CD4-positive, alpha-beta T cell (primary cell): ENCODE results near the gene PPIP5K2. TPM values are rescaled to one million over a fixed set of nuclear protein-coding genes. Genes with fewer than 3 reads are reported as not detected.

ENCODE experiments used
- ATAC-seq: fragments of 200-7000 bp; cut with Tn5 transposase; one replicate; pipeline ENCODE4 v1.10.0; 2022; ENCODE audit warnings: mild to moderate bottlenecking; ENCODE audit not compliant: poor library complexity
- CTCF ChIA-PET: fragments of 350-600 bp; sonication (Branson Sonifier 250); formaldehyde crosslinking; loops from one replicate; lab custom pipeline; 2021; ENCODE audit warnings: antibody characterized with exemption, inconsistent platforms; lab: Charles Lee
- POLR2A ChIA-PET: fragments of 350-600 bp; sonication (Branson Sonifier 250); formaldehyde crosslinking; loops from one replicate; lab custom pipeline; 2021; ENCODE audit warnings: antibody characterized with exemption, inconsistent platforms; lab: Charles Lee
- DNase-seq, 14 experiments: peaks; one replicate each; pipeline ENCODE4 v3.0.0-alpha.2; 2013 to 2020; ENCODE audit warnings: mixed read lengths in 2 of 14
- H3K27ac ChIP-seq, 2 donors: one replicate each; pipeline versions ENCODE4 v1.5.1 to v1.7.0; 2013; ENCODE audit warnings: low read length in 2 of 2, low read depth in 1 of 2, mild to moderate bottlenecking in 1 of 2
- H3K27me3 ChIP-seq, 2 experiments: 1 replicate in 1 of 2; 2 replicates in 1 of 2; pipeline versions ENCODE4 v1.6.1 to v1.7.0; 2013; ENCODE audit warnings: low read length in 2 of 2, control low read depth in 1 of 2, mild to moderate bottlenecking in 1 of 2, moderate library complexity in 1 of 2; ENCODE audit not compliant: insufficient read depth in 2 of 2, control insufficient read depth in 1 of 2
- H3K36me3 ChIP-seq: one replicate; pipeline ENCODE4 v1.6.1; 2013; ENCODE audit warnings: low read length, control low read depth; ENCODE audit not compliant: insufficient read depth
- H3K4me1 ChIP-seq: one replicate; pipeline ENCODE4 v1.6.1; 2013; ENCODE audit warnings: low read length, control low read depth; ENCODE audit not compliant: insufficient read depth
- H3K4me3 ChIP-seq: one replicate; pipeline ENCODE4 v1.5.1; 2013; ENCODE audit warnings: mild to moderate bottlenecking, low read length, moderate library complexity
- H3K9me3 ChIP-seq, 2 experiments: 1 replicate in 1 of 2; 2 replicates in 1 of 2; pipeline versions ENCODE4 v1.6.1 to v1.7.0; 2013; ENCODE audit warnings: low read length in 2 of 2, mild to moderate bottlenecking in 2 of 2, control low read depth in 1 of 2, moderate library complexity in 1 of 2; ENCODE audit not compliant: control insufficient read depth in 1 of 2, insufficient read depth in 1 of 2
- H3K27ac Mint-ChIP-seq: one replicate; pipeline ENCODE4 v1.8.0; 2020; ENCODE audit warnings: mixed read lengths
- H3K27me3 Mint-ChIP-seq: one replicate; pipeline ENCODE4 v1.8.0; 2021; ENCODE audit warnings: mixed read lengths
- H3K36me3 Mint-ChIP-seq: one replicate; pipeline ENCODE4 v1.8.0; 2021; ENCODE audit warnings: low read depth, mixed read lengths
- H3K4me1 Mint-ChIP-seq: one replicate; pipeline ENCODE4 v1.8.0; 2021; ENCODE audit warnings: low read depth, mixed read lengths
- H3K4me3 Mint-ChIP-seq: one replicate; pipeline ENCODE4 v1.8.0; 2020; ENCODE audit warnings: mild to moderate bottlenecking, mixed read lengths
- H3K9me3 Mint-ChIP-seq: one replicate; pipeline ENCODE4 v1.8.0; 2020; ENCODE audit warnings: mixed read lengths
- CTCF ChIP-seq: fragments of 200-600 bp; IDR thresholded peaks from one replicate; pipeline ENCODE4 v1.8.0; 2022; ENCODE audit warnings: antibody characterized with exemption, mild to moderate bottlenecking
- intact Hi-C, 2 experiments: fragments of 100-400 bp; cut with DNase I in 1 of 2; cut with micrococcal nuclease in 1 of 2; formaldehyde crosslinking; loops; one replicate each; pipeline versions ENCODE4 v1.15.1 to v1.9.0; 2023 to 2025; cut with DNase I, micrococcal nuclease
- total RNA-seq, 174 experiments: library from RNA in 2 of 174; stranded (reverse) in 2 of 174; gene quantifications; one replicate each; pipeline ENCODE4 v1.2.3 and lab custom pipeline; 2021 to 2026

PPIP5K2 gene
- total RNA-seq, 2 experiments from 2014 or later = 40.4 to 45.6 TPM

GRCh38 chr5:103079796-103080195 is 40.3 kb upstream of the PPIP5K2 start:
- POLR2A ChIA-PET = no interaction called here
- no peaks in the 10 kb centered on the region for H3K27me3 ChIP-seq
- intact Hi-C loops = no loop called here
- ATAC-seq (no peak), DNase-seq (no peak)
- H3K27ac ChIP-seq = no peak overlapping the region
- Mint-ChIP-seq H3K27ac (no peak overlapping the region), H3K27me3 (no peaks in the 10 kb centered on the region), H3K4me1 (no peaks in the 10 kb centered on the region), H3K36me3 (peaks cover 61% of the 10 kb centered on the region), H3K4me3 (no peak overlapping the region), H3K9me3 (peaks cover 40% of the 10 kb centered on the region)
- TF ChIP-seq CTCF = no peak
- no peaks in the 10 kb centered on the region for H3K4me1 ChIP-seq
- CTCF ChIA-PET = no interaction called here
- peaks cover 22 to 87% of the 10 kb centered on the region in 2 experiments for H3K9me3 ChIP-seq
- H3K4me3 ChIP-seq = no peak overlapping the region
- H3K36me3 ChIP-seq = no peaks in the 10 kb centered on the region

- Mint-ChIP-seq H3K36me3 (peaks cover 93% of the 10 kb centered on the region), H3K9me3 (peaks cover 11% of the 10 kb centered on the region), H3K27ac (no peak overlapping the region), H3K27me3 (no peaks in the 10 kb centered on the region), H3K4me1 (no peaks in the 10 kb centered on the region), H3K4me3 (no peak overlapping the region)
- no peaks in the 10 kb centered on the region for H3K27me3 ChIP-seq
- DNase-seq (no peak), ATAC-seq (no peak)
- ChIA-PET CTCF (no interaction called here), POLR2A (no interaction called here)
- no peaks in the 10 kb centered on the region for H3K4me1 ChIP-seq
- H3K36me3 ChIP-seq = peaks cover 27% of the 10 kb centered on the region
- peaks cover 12 to 46% of the 10 kb centered on the region in 2 experiments for H3K9me3 ChIP-seq
- intact Hi-C loops = no loop called here
- H3K4me3 ChIP-seq = no peak overlapping the region
- TF ChIP-seq CTCF = no peak
- no peak overlapping the region for H3K27ac ChIP-seq
These were observed 33.6 kb upstream of the PPIP5K2 start for GRCh38 chr5:103086547-103086946.

GRCh38 chr5:103089272-103089671 is 30.8 kb upstream of the PPIP5K2 start:
- no peak for TF ChIP-seq CTCF
- Mint-ChIP-seq H3K4me3 (no peak overlapping the region), H3K4me1 (no peaks in the 10 kb centered on the region), H3K27ac (no peak overlapping the region), H3K27me3 (no peaks in the 10 kb centered on the region), H3K9me3 (peaks cover 4% of the 10 kb centered on the region), H3K36me3 (peaks cover 86% of the 10 kb centered on the region)
- ChIA-PET CTCF (no interaction called here), POLR2A (no interaction called here)
- intact Hi-C loops = no loop called here
- Histone ChIP-seq H3K9me3 (peaks cover 11 to 19% of the 10 kb centered on the region in 2 experiments), H3K4me1 (no peaks in the 10 kb centered on the region), H3K36me3 (peaks cover 27% of the 10 kb centered on the region), H3K27me3 (no peaks in the 10 kb centered on the region), H3K4me3 (no peak overlapping the region), H3K27ac (no peak overlapping the region)
- ATAC-seq (no peak), DNase-seq (no peak)
